Esophagus muscularis mucosa (tissue), 3 donors: Measurements from ENCODE around the gene BCAS3.

Experiments used
- POLR2A ChIP-seq: fragments of 450-650 bp; IDR thresholded peaks from one replicate; pipeline ENCODE4 v1.6.1; 2017; ENCODE audit warnings: antibody characterized with exemption, moderate library complexity, mild to moderate bottlenecking, low read depth
- TF ChIP-seq, protein P1 (sequence below), 3 experiments: fragments of 200-600 bp in 2 of 3; fragments of 450-650 bp in 1 of 3; sonication (generic) in 2 of 3; IDR thresholded peaks; one replicate each; pipeline ENCODE4 v1.5.1; 2017 to 2019; ENCODE audit warnings: antibody characterized with exemption in 3 of 3, mild to moderate bottlenecking in 2 of 3, moderate library complexity in 1 of 3

DNA sequence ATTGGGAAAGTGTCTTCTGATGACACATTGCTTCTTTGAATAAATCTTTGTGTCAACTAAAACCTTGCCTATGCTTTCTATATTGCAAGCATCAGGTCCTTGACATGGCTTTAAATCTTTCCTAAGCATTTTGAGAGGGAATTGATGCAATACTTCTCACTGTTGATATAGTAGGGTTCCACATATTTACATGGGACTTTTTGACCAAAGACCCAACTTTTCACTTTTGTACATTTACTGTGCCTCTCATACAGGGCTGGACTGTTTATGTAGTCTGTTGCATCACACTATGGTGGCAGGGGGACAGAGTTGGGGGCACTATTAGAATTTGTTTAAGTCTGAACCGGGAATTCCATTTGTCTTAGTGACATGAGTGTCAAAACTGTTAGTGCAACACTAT is 413.4 kb downstream of the BCAS3 start:
- TF ChIP-seq POLR2A: no peak
- TF ChIP-seq, protein P1, sequence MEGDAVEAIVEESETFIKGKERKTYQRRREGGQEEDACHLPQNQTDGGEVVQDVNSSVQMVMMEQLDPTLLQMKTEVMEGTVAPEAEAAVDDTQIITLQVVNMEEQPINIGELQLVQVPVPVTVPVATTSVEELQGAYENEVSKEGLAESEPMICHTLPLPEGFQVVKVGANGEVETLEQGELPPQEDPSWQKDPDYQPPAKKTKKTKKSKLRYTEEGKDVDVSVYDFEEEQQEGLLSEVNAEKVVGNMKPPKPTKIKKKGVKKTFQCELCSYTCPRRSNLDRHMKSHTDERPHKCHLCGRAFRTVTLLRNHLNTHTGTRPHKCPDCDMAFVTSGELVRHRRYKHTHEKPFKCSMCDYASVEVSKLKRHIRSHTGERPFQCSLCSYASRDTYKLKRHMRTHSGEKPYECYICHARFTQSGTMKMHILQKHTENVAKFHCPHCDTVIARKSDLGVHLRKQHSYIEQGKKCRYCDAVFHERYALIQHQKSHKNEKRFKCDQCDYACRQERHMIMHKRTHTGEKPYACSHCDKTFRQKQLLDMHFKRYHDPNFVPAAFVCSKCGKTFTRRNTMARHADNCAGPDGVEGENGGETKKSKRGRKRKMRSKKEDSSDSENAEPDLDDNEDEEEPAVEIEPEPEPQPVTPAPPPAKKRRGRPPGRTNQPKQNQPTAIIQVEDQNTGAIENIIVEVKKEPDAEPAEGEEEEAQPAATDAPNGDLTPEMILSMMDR (IDR thresholded peaks at IDR 0.05): no peak
